ENCODE results near the gene C12orf54. TPM values are rescaled to one million over a fixed set of nuclear protein-coding genes. Genes with fewer than 3 reads are reported as not detected.
"Not testable (repeated sequence)": the region's sequence is repeated elsewhere in the genome, so short reads cannot be mapped to it uniquely, and the experiment has no call there.

Gene C12orf54
- total RNA-seq, 1 experiment from 2014 or later = not detected

DNA sequence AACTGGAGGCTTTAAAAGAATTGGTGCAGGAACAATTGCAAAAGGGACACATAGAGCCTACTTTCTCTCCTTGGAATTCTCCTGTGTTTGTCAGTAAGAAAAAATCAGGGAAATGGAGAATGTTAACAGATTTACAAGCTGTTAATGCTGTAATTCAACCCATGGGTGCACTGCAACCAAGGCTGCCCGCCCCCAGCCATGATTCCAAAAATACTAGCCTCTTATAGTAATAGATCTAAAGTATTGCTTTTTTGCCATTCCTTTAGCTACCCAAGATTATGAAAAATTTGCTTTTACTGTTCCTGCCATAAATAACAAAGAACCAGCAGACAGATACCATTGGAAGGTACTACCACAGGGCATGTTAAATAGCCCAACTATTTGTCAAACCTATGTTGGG is 27.8 kb downstream of the C12orf54 start:
- TF ChIP-seq, protein P1, sequence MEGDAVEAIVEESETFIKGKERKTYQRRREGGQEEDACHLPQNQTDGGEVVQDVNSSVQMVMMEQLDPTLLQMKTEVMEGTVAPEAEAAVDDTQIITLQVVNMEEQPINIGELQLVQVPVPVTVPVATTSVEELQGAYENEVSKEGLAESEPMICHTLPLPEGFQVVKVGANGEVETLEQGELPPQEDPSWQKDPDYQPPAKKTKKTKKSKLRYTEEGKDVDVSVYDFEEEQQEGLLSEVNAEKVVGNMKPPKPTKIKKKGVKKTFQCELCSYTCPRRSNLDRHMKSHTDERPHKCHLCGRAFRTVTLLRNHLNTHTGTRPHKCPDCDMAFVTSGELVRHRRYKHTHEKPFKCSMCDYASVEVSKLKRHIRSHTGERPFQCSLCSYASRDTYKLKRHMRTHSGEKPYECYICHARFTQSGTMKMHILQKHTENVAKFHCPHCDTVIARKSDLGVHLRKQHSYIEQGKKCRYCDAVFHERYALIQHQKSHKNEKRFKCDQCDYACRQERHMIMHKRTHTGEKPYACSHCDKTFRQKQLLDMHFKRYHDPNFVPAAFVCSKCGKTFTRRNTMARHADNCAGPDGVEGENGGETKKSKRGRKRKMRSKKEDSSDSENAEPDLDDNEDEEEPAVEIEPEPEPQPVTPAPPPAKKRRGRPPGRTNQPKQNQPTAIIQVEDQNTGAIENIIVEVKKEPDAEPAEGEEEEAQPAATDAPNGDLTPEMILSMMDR (IDR thresholded peaks at IDR 0.05; ENCODE audit: unreplicated experiment) = no peak
- Mint-ChIP-seq H3K4me3 (ENCODE audit: low read depth, unreplicated experiment) (no peak overlapping the region), H3K4me1 (ENCODE audit: low read depth, unreplicated experiment) (no peaks in the 10 kb centered on the region), H3K27me3 (ENCODE audit: unreplicated experiment) (peaks cover 59% of the 10 kb centered on the region), H3K36me3 (ENCODE audit: insufficient read depth, unreplicated experiment) (no peaks in the 10 kb centered on the region), H3K9me3 (ENCODE audit: low read depth, unreplicated experiment) (no peaks in the 10 kb centered on the region), H3K27ac (ENCODE audit: unreplicated experiment) (no peak overlapping the region)
- BruUV-seq (replicated peaks) = no TSS peak
- CTCF ChIA-PET = no interaction called here
- intact Hi-C loops (cut with micrococcal nuclease; ENCODE audit: unreplicated experiment) = no loop called here
- no peak for DNase-seq

DNA sequence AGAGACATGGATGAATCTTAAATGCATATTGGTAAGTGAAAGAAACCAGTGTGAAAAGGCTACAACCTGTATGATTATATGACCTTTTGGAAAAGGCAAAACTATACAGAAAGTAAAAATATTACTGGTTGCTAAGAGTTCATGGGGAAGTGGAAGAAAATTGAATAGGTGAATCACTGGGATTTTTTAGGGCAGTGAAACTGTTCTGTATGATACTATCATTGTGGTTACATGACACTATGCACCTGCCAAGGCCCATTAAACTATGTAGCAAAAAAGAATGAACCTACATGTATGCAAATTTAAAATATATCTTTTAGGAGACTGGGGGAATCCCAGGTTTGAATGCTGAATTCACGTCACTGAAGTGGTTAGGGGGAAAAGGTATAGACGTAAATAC is 30.6 kb downstream of the C12orf54 start:
- H3K4me3 Mint-ChIP-seq (ENCODE audit: low read depth, unreplicated experiment) = no peak overlapping the region
- no TSS peak for BruUV-seq (replicated peaks)
- H3K9me3 Mint-ChIP-seq (ENCODE audit: low read depth, unreplicated experiment) = no peaks in the 10 kb centered on the region
- DNase-seq = no peak
- H3K4me1 Mint-ChIP-seq (ENCODE audit: low read depth, unreplicated experiment) = no peaks in the 10 kb centered on the region
- intact Hi-C loops (cut with micrococcal nuclease; ENCODE audit: unreplicated experiment) = no loop called here
- TF ChIP-seq, protein P1 (IDR thresholded peaks at IDR 0.05; ENCODE audit: unreplicated experiment) = no peak
- peaks cover 40% of the 10 kb centered on the region for H3K27me3 Mint-ChIP-seq (ENCODE audit: unreplicated experiment)
- no peaks in the 10 kb centered on the region for H3K36me3 Mint-ChIP-seq (ENCODE audit: insufficient read depth, unreplicated experiment)
- CTCF ChIA-PET = no interaction called here
- H3K27ac Mint-ChIP-seq (ENCODE audit: unreplicated experiment) = no peak overlapping the region

DNA sequence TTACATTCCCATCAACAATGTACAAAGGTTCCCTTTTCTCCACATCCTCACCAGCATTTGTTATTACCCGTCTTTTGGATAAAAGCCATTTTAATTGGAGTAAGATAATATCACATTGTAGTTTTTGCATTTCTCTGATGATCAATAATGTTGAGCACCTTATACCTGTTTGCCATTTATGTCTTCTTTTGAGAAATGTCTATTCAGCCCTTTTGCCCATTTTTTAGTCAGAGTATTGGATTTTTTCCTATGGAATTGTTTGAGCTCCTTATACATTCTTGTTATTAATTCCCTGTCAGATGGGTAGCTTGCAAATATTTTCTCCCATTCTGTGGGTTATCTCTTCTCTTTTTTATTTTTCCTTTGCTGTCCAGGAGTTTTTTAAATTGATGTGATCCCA is 32.4 kb downstream of the C12orf54 start:
- intact Hi-C loops (cut with micrococcal nuclease; ENCODE audit: unreplicated experiment) = no loop called here
- Mint-ChIP-seq H3K9me3 (ENCODE audit: low read depth, unreplicated experiment) (no peaks in the 10 kb centered on the region), H3K36me3 (ENCODE audit: insufficient read depth, unreplicated experiment) (no peaks in the 10 kb centered on the region)

DNA sequence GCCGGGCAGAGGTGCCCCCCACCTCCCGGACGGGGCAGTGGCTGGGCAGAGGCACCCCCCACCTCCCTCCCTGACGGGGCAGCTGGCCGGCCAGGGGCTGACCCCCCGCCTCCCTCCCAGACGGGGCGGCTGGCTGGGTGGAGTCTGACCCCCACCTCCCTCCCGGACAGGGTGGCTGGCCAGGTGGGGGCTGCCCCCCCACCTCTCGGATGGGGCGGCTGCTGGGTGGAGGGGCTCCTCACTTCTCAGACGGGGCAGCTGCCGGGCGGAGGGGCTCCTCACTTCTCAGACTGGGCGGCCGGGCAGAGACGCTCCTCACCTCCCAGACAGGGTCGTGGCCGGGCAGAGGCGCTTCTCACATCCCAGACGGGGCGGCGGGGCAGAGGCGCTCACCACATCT is 38.1 kb downstream of the C12orf54 start:
- CTCF ChIA-PET = not testable (repeated sequence)

More for the DNA sequence above, 32.4 kb downstream of the C12orf54 start:
- DNase-seq = no peak
- CTCF ChIA-PET = no interaction called here
- TF ChIP-seq, protein P1 (IDR thresholded peaks at IDR 0.05; ENCODE audit: unreplicated experiment) = no peak
- Mint-ChIP-seq H3K27me3 (ENCODE audit: unreplicated experiment) (peaks cover 38% of the 10 kb centered on the region), H3K4me1 (ENCODE audit: low read depth, unreplicated experiment) (no peaks in the 10 kb centered on the region), H3K4me3 (ENCODE audit: low read depth, unreplicated experiment) (no peak overlapping the region), H3K27ac (ENCODE audit: unreplicated experiment) (no peak overlapping the region)
- BruUV-seq (replicated peaks) = no TSS peak

DNA sequence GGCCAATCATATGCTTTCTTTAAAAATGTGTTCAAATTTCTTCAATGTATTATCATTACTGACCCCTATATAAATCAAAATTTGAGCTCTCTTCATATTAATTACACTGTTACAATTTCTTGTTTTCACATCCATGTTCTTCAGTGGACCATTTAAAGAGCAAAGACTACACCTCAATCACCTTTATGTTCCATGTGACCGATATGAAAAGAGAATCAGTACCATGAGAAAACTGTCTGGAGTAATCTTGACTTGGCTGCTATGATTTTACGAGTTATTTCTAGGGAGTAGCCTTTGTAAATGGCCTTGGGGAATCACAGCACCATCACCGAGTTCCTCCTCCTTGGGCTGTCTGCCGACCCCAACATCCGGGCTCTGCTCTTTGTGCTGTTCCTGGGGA is 43.0 kb downstream of the C12orf54 start, which contains the start of gene OR8S1:
TSS of gene OR8S1 (plus strand) at position 301 of the 400 bp plus-strand sequence. CDS start at position 301, 0 bp downstream.
- Mint-ChIP-seq H3K36me3 (ENCODE audit: insufficient read depth, unreplicated experiment) (no peaks in the 10 kb centered on the region), H3K27ac (ENCODE audit: unreplicated experiment) (no peak within 1 kb of the TSS), H3K27me3 (ENCODE audit: unreplicated experiment) (no peaks in the 10 kb centered on the region), H3K4me1 (ENCODE audit: low read depth, unreplicated experiment) (no peaks in the 10 kb centered on the region), H3K9me3 (ENCODE audit: low read depth, unreplicated experiment) (no peaks in the 10 kb centered on the region), H3K4me3 (ENCODE audit: low read depth, unreplicated experiment) (no peak within 1 kb of the TSS)
- CTCF ChIA-PET = no interaction called here
- intact Hi-C loops (cut with micrococcal nuclease; ENCODE audit: unreplicated experiment) = no loop called here
- BruUV-seq (replicated peaks) = no TSS peak
- TF ChIP-seq, protein P1 (IDR thresholded peaks at IDR 0.05; ENCODE audit: unreplicated experiment) = no peak
- no peak for DNase-seq

More for the DNA sequence above, 38.1 kb downstream of the C12orf54 start:
- H3K4me1 Mint-ChIP-seq (ENCODE audit: low read depth, unreplicated experiment); H3K27ac Mint-ChIP-seq (ENCODE audit: unreplicated experiment); H3K36me3 Mint-ChIP-seq (ENCODE audit: insufficient read depth, unreplicated experiment); H3K4me3 Mint-ChIP-seq (ENCODE audit: low read depth, unreplicated experiment); BruUV-seq (replicated peaks); intact Hi-C loops (cut with micrococcal nuclease; ENCODE audit: unreplicated experiment); DNase-seq; H3K9me3 Mint-ChIP-seq (ENCODE audit: low read depth, unreplicated experiment): not testable (repeated sequence)
- peaks cover 14% of the 10 kb centered on the region for H3K27me3 Mint-ChIP-seq (ENCODE audit: unreplicated experiment)

Data from Calu3 (cell line).